SU-DHL-6 (cell line): ENCODE measurements around the gene TSG101.

ENCODE experiments used
- CTCF ChIP-seq: fragments of 200-600 bp; sonication (generic); IDR thresholded peaks from one replicate; pipeline ENCODE4 v1.5.1; 2017; ENCODE audit warnings: antibody characterized with exemption, mild to moderate bottlenecking, low read length, moderate library complexity; ENCODE audit not compliant: insufficient read depth, poor library complexity, severe bottlenecking
- EZH2phosphoT487 ChIP-seq: fragments of 200-600 bp; sonication (generic), shearing (Covaris generic); conservative IDR thresholded peaks from 2 replicates; pipeline ENCODE4 v1.6.1; 2018; ENCODE audit warnings: mild to moderate bottlenecking, antibody characterized with exemption, low read length, moderate library complexity, mixed read lengths

- TF ChIP-seq CTCF (no peak), EZH2phosphoT487 (no peak)
Observed at GRCh38 chr11:18471995-18472394, 54.7 kb downstream of the TSG101 start.
